H1 (cell line): ENCODE data around the gene CHD1L. TPM values are rescaled to one million over a fixed set of nuclear protein-coding genes. Genes with fewer than 3 reads are reported as not detected.

Experiments
- CTCF ChIA-PET: fragments of 300-600 bp; sonication (Branson Sonifier 250); formaldehyde crosslinking; loops from one replicate; lab custom pipeline; 2021; ENCODE audit not compliant: partially characterized antibody; lab: Charles Lee
- POLR2A ChIA-PET: fragments of 300-600 bp; sonication (Branson Sonifier 250); formaldehyde crosslinking; loops from one replicate; lab custom pipeline; 2021; ENCODE audit warnings: inconsistent platforms; ENCODE audit not compliant: partially characterized antibody; lab: Charles Lee
- DNase-seq, 2 experiments: peaks; one replicate each; pipeline versions ENCODE4 v3.0.0 to v3.0.0-alpha.2; 2010 to 2022; ENCODE audit warnings: low spot score in 2 of 2, low read depth in 1 of 2, mixed read lengths in 1 of 2
- FAIRE-seq: peaks from 2 replicates; lab custom pipeline; 2011; peaks lifted over from hg19 to GRCh38; lab: Jason Lieb, UNC
- H2AFZ ChIP-seq: 2 replicates; pipeline ENCODE4 v1.8.1; 2012; ENCODE audit warnings: low read length, inconsistent platforms
- H2AK5ac ChIP-seq: 2 replicates; pipeline ENCODE4 v1.6.1; 2013; ENCODE audit warnings: low read depth, low read length
- H2BK120ac ChIP-seq: replicated peaks from 2 replicates; pipeline ENCODE3; 2013; ENCODE audit warnings: low read depth, low read length, inconsistent platforms
- H2BK12ac ChIP-seq: 2 replicates; pipeline ENCODE4 v1.6.1; 2013; ENCODE audit warnings: low read depth, low read length
- H2BK15ac ChIP-seq: 2 replicates; pipeline ENCODE4 v1.6.1; 2013; ENCODE audit warnings: low read length
- H2BK20ac ChIP-seq: 2 replicates; pipeline ENCODE4 v1.6.1; 2013; ENCODE audit warnings: low read length
- H2BK5ac ChIP-seq: 2 replicates; pipeline ENCODE4 v1.6.1; 2013; ENCODE audit warnings: low read depth, low read length
- H3K14ac ChIP-seq: 2 replicates; pipeline ENCODE4 v1.6.1; 2013; ENCODE audit warnings: inconsistent platforms; ENCODE audit not compliant: insufficient read length
- H3K18ac ChIP-seq: 2 replicates; pipeline ENCODE4 v1.6.1; 2013; ENCODE audit warnings: low read length; ENCODE audit errors: extremely low read depth
- H3K23ac ChIP-seq: 2 replicates; pipeline ENCODE4 v1.6.1; 2013; ENCODE audit warnings: inconsistent platforms; ENCODE audit not compliant: insufficient read length
- H3K23me2 ChIP-seq: 2 replicates; pipeline ENCODE4 v1.6.1; 2013; ENCODE audit warnings: low read depth, low read length
- H3K27ac ChIP-seq: 2 replicates; pipeline ENCODE4 v1.6.1; 2011; ENCODE audit warnings: low read depth, low read length, inconsistent platforms
- H3K27me3 ChIP-seq, 4 experiments: replicated peaks in 1 of 4; 1 replicate in 1 of 4; 2 replicates in 3 of 4; pipeline versions ENCODE4 v1.6.1 to v1.8.1; 2011 to 2013; ENCODE audit warnings: low read length in 3 of 4, mild to moderate bottlenecking in 3 of 4, inconsistent platforms in 2 of 4, mixed read lengths in 2 of 4, moderate library complexity in 1 of 4; ENCODE audit not compliant: control insufficient read depth in 3 of 4, insufficient read depth in 3 of 4; ENCODE audit errors: extremely low read depth in 1 of 4
- H3K36me3 ChIP-seq, 4 experiments: 2 replicates each; pipeline versions ENCODE4 v1.6.1 to v1.8.1; 2011 to 2013; ENCODE audit warnings: mild to moderate bottlenecking in 4 of 4, low read length in 3 of 4, moderate library complexity in 2 of 4, control low read depth in 1 of 4, inconsistent platforms in 1 of 4; ENCODE audit not compliant: insufficient read depth in 4 of 4, control insufficient read depth in 2 of 4
- H3K4ac ChIP-seq: replicated peaks from 2 replicates; pipeline ENCODE3; 2013; ENCODE audit warnings: low read length, low read depth, mixed read lengths, inconsistent platforms; ENCODE audit not compliant: insufficient read length
- H3K4me1 ChIP-seq, 4 experiments: replicated peaks in 1 of 4; 1 replicate in 1 of 4; 2 replicates in 3 of 4; pipeline versions ENCODE4 v1.6.1 to v1.8.1; 2011 to 2013; ENCODE audit warnings: low read length in 3 of 4, inconsistent platforms in 2 of 4, mixed read lengths in 1 of 4; ENCODE audit not compliant: insufficient read depth in 4 of 4, control insufficient read depth in 3 of 4
- H3K4me2 ChIP-seq, 2 experiments: 2 replicates each; pipeline versions ENCODE4 v1.6.1 to v1.8.1; 2011 to 2013; ENCODE audit warnings: low read depth in 2 of 2, low read length in 2 of 2, control low read depth in 1 of 2, inconsistent platforms in 1 of 2, mild to moderate bottlenecking in 1 of 2; ENCODE audit not compliant: insufficient read depth in 1 of 2
- H3K4me3 ChIP-seq, 4 experiments: fragments of 200-600, 300-600 bp in 1 of 4; sonication (generic), shearing (Covaris generic), sonication (Bioruptor Twin) in 1 of 4; 2 replicates each; pipeline versions ENCODE4 v1.5.1 to v1.8.1; 2011 to 2016; ENCODE audit warnings: low read length in 4 of 4, low read depth in 3 of 4, control low read depth in 2 of 4, inconsistent platforms in 2 of 4, mild to moderate bottlenecking in 2 of 4, mixed read lengths in 1 of 4, moderate library complexity in 1 of 4; ENCODE audit not compliant: insufficient read depth in 2 of 4; ENCODE audit errors: extremely low read depth in 1 of 4
- H3K56ac ChIP-seq: replicated peaks from 2 replicates; pipeline ENCODE3; 2013; ENCODE audit warnings: low read depth, mild to moderate bottlenecking, mixed read lengths, low read length, inconsistent platforms; ENCODE audit not compliant: insufficient read length
- H3K79me1 ChIP-seq: 2 replicates; pipeline ENCODE4 v1.6.1; 2013; ENCODE audit warnings: low read depth, low read length, control low read depth
- H3K79me2 ChIP-seq, 2 experiments: 2 replicates each; pipeline versions ENCODE4 v1.6.1 to v1.8.1; 2012 to 2013; ENCODE audit warnings: low read length in 2 of 2, mild to moderate bottlenecking in 2 of 2, inconsistent platforms in 1 of 2; ENCODE audit not compliant: insufficient read depth in 2 of 2, control insufficient read depth in 1 of 2
- H3K9ac ChIP-seq, 4 experiments: replicated peaks in 1 of 4; 1 replicate in 1 of 4; 2 replicates in 3 of 4; pipeline versions ENCODE4 v1.6.1 to v1.8.1; 2011 to 2013; ENCODE audit warnings: low read depth in 3 of 4, low read length in 3 of 4, control low read depth in 2 of 4, mild to moderate bottlenecking in 2 of 4, moderate library complexity in 2 of 4, inconsistent platforms in 1 of 4; ENCODE audit errors: extremely low read depth in 1 of 4
- H3K9me3 ChIP-seq, 2 experiments: 2 replicates each; pipeline versions ENCODE4 v1.6.1 to v1.8.1; 2012 to 2013; ENCODE audit warnings: mild to moderate bottlenecking in 2 of 2, moderate library complexity in 2 of 2, control low read depth in 1 of 2, inconsistent platforms in 1 of 2, low read depth in 1 of 2, low read length in 1 of 2, mixed read lengths in 1 of 2; ENCODE audit not compliant: insufficient read depth in 2 of 2
- H4K20me1 ChIP-seq, 2 experiments: replicated peaks in 1 of 2; 2 replicates each; pipeline versions ENCODE3 to v1.8.1; 2011 to 2013; ENCODE audit warnings: inconsistent platforms in 2 of 2, low read length in 2 of 2, mild to moderate bottlenecking in 1 of 2; ENCODE audit not compliant: insufficient read depth in 2 of 2, control insufficient read depth in 1 of 2
- H4K5ac ChIP-seq: 2 replicates; pipeline ENCODE4 v1.6.1; 2013; ENCODE audit warnings: low read length, low read depth, mixed read lengths, inconsistent platforms; ENCODE audit not compliant: insufficient read length
- H4K8ac ChIP-seq: 2 replicates; pipeline ENCODE4 v1.8.0; 2013; ENCODE audit warnings: mild to moderate bottlenecking, moderate library complexity, low read length, inconsistent platforms; ENCODE audit not compliant: insufficient read depth; ENCODE audit errors: extremely low read depth
- H4K91ac ChIP-seq: replicated peaks from 2 replicates; pipeline ENCODE3; 2013; ENCODE audit warnings: low read length, mixed read lengths, inconsistent platforms; ENCODE audit not compliant: insufficient read length
- EZH2 ChIP-seq: fragments of 200-600 bp; sonication (generic); IDR thresholded peaks from 2 replicates; pipeline ENCODE4 v1.7.1; 2012; ENCODE audit warnings: low read depth, mild to moderate bottlenecking, moderate library complexity, low read length, inconsistent platforms; ENCODE audit not compliant: severe bottlenecking
- HDAC2 ChIP-seq, 2 experiments: fragments of 300-600 bp in 1 of 2; sonication (generic) in 1 of 2; IDR thresholded peaks; 2 replicates each; pipeline ENCODE4 v1.6.1; 2011 to 2012; ENCODE audit warnings: low read depth in 2 of 2, low read length in 2 of 2, mild to moderate bottlenecking in 2 of 2, moderate library complexity in 2 of 2, borderline replicate concordance in 1 of 2, inconsistent platforms in 1 of 2
- SIN3A ChIP-seq, 2 experiments: IDR thresholded peaks in 1 of 2; conservative IDR thresholded peaks in 1 of 2; 2 replicates each; pipeline ENCODE4 v1.6.1; 2011 to 2012; ENCODE audit warnings: low read length in 2 of 2, improper control_type of control experiment in 1 of 2, low read depth in 1 of 2, mild to moderate bottlenecking in 1 of 2
- TBP ChIP-seq: IDR thresholded peaks from 2 replicates; pipeline ENCODE4 v1.6.1; 2011; ENCODE audit warnings: low read depth, low read length, improper control_type of control experiment
- polyA plus RNA-seq, 7 experiments: library from polyadenylated mRNA; depleted of rRNA in 3 of 7; stranded (reverse) in 5 of 7; unstranded in 2 of 7; fragments of >200 nt in 5 of 7; fragments of 200-250 nt in 2 of 7; gene quantifications; 1 replicate in 5 of 7; 2 replicates in 1 of 7; 4 replicates in 1 of 7; pipeline versions ENCODE4 v1.2.1 to v1.2.3, GENCODE V29; 2011 to 2013; ENCODE audit warnings: missing spikeins in 2 of 7, mixed read lengths in 2 of 7
- total RNA-seq: library from RNA; stranded (reverse); fragmentation: NEBNext Ultra II Directional; extraction: Animal tissue kit (Norgen Biotek cat#: 25700); gene quantifications from 2 replicates; pipeline ENCODE4 v1.2.1, GENCODE V29; 2021
- TF ChIP-seq, protein P1 (sequence below), 3 experiments: IDR thresholded peaks; 1 replicate in 2 of 3; 2 replicates in 1 of 3; pipeline versions ENCODE4 v1.5.1 to v1.6.1; 2011; ENCODE audit warnings: low read length in 3 of 3, mild to moderate bottlenecking in 3 of 3, inconsistent platforms in 2 of 3, low read depth in 1 of 3, moderate library complexity in 1 of 3; ENCODE audit not compliant: insufficient read depth in 1 of 3; ENCODE audit errors: control extremely low read depth in 1 of 3
- TF ChIP-seq, protein P2 (sequence below): IDR thresholded peaks from 2 replicates; pipeline ENCODE4 v1.6.1; 2012; ENCODE audit warnings: low read length, inconsistent platforms
- TF ChIP-seq, protein P3 (sequence below): IDR thresholded peaks from 2 replicates; pipeline ENCODE4 v1.6.1; 2011; ENCODE audit warnings: low read length, improper control_type of control experiment

Gene CHD1L
- total and polyA plus RNA-seq, 2 of the 8 experiments (the other 6 are each of a cell fraction or from before 2014, with no cell fraction given), result 20.2 to 51.2 TPM

DNA sequence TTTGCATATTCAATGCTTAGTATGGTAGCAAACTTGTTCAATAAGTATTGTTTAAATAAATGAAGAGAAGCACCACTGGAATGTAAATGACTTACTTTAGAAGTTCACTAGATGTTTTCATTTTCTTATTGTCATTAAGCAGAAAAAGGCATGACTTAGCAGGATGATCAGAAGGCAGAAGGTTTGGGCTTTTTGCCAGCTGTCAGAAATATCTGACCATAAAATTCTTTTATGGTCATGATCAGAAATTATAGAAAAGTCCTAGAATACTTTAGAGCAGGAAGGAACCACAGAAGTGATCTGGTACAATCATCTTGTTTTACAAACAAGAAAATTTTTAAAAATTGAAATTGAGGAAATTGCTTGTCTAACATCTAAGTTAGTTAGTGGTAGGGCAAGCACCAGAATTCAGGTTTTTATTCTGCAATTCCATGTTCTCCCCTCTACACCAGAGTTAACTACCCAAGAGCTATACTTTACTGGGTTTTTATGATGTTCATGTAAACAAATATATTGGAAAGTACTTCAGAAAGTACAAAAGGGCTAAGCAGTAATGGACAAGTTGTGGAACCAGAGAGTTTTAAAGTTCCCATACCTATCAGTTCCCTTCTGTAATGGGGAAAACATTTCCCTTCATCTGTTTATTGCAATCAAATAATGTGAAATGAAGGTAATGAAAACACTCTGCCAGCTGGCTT is 27.5 kb upstream of the CHD1L start:
- no peaks in the 10 kb centered on the region for H3K27me3 ChIP-seq
- no peaks in the 10 kb centered on the region for H3K79me2 ChIP-seq
- H3K27ac ChIP-seq, result no peak overlapping the region
- H4K20me1 ChIP-seq, result no peaks in the 10 kb centered on the region
- no peak overlapping the region for H3K4me2 ChIP-seq
- no peak overlapping the region for H4K5ac ChIP-seq
- H3K56ac ChIP-seq, result no peak overlapping the region
- no peaks in the 10 kb centered on the region for H3K4me1 ChIP-seq
- H3K9me3 ChIP-seq, result no peaks in the 10 kb centered on the region
- H3K4ac ChIP-seq, result no peak overlapping the region
- no peak overlapping the region for H2BK120ac ChIP-seq
- no peak overlapping the region for H2AK5ac ChIP-seq
- no peak overlapping the region for H3K18ac ChIP-seq
- DNase-seq, result no peak
- no peaks in the 10 kb centered on the region for H3K36me3 ChIP-seq
- no peak overlapping the region for H2BK20ac ChIP-seq
- no peak overlapping the region for H2BK12ac ChIP-seq
- ChIA-PET CTCF (interaction anchor here (0.6 to 1.4 kb wide), 2 partner anchors 21 to 36 kb away, joined by 3 read pairs; no protein-coding TSS in a partner anchor), POLR2A (no interaction called here)
- H3K14ac ChIP-seq, result no peak overlapping the region
- H3K23me2 ChIP-seq, result no peaks in the 10 kb centered on the region
- H3K9ac ChIP-seq, result no peak overlapping the region
- H3K79me1 ChIP-seq, result no peaks in the 10 kb centered on the region
- no peak overlapping the region for H3K4me3 ChIP-seq
- H2AFZ ChIP-seq, result no peak overlapping the region
- no peak overlapping the region for H4K91ac ChIP-seq
- H4K8ac ChIP-seq, result no peak overlapping the region
- no peak overlapping the region for H2BK5ac ChIP-seq
- no peak for FAIRE-seq
- H2BK15ac ChIP-seq, result no peak overlapping the region
- H3K23ac ChIP-seq, result no peak overlapping the region
- TF ChIP-seq, protein P1, sequence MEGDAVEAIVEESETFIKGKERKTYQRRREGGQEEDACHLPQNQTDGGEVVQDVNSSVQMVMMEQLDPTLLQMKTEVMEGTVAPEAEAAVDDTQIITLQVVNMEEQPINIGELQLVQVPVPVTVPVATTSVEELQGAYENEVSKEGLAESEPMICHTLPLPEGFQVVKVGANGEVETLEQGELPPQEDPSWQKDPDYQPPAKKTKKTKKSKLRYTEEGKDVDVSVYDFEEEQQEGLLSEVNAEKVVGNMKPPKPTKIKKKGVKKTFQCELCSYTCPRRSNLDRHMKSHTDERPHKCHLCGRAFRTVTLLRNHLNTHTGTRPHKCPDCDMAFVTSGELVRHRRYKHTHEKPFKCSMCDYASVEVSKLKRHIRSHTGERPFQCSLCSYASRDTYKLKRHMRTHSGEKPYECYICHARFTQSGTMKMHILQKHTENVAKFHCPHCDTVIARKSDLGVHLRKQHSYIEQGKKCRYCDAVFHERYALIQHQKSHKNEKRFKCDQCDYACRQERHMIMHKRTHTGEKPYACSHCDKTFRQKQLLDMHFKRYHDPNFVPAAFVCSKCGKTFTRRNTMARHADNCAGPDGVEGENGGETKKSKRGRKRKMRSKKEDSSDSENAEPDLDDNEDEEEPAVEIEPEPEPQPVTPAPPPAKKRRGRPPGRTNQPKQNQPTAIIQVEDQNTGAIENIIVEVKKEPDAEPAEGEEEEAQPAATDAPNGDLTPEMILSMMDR (IDR thresholded peaks at IDR 0.05; ENCODE audit: control extremely low read depth in 1 of 3, insufficient read depth in 1 of 3, low read depth in 1 of 3, low read length in 3 of 3), result no peak
- TF ChIP-seq EZH2, result no peak
- TF ChIP-seq, protein P2, sequence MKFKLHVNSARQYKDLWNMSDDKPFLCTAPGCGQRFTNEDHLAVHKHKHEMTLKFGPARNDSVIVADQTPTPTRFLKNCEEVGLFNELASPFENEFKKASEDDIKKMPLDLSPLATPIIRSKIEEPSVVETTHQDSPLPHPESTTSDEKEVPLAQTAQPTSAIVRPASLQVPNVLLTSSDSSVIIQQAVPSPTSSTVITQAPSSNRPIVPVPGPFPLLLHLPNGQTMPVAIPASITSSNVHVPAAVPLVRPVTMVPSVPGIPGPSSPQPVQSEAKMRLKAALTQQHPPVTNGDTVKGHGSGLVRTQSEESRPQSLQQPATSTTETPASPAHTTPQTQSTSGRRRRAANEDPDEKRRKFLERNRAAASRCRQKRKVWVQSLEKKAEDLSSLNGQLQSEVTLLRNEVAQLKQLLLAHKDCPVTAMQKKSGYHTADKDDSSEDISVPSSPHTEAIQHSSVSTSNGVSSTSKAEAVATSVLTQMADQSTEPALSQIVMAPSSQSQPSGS, result no peak
- TF ChIP-seq, protein P3, sequence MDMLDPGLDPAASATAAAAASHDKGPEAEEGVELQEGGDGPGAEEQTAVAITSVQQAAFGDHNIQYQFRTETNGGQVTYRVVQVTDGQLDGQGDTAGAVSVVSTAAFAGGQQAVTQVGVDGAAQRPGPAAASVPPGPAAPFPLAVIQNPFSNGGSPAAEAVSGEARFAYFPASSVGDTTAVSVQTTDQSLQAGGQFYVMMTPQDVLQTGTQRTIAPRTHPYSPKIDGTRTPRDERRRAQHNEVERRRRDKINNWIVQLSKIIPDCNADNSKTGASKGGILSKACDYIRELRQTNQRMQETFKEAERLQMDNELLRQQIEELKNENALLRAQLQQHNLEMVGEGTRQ, result no peak
- no peak for TF ChIP-seq HDAC2 (IDR thresholded peaks at IDR 0.05; ENCODE audit: borderline replicate concordance in 1 of 2, low read depth in 2 of 2, low read length in 2 of 2)
- no peak for TF ChIP-seq TBP
- TF ChIP-seq SIN3A (conservative IDR thresholded peaks at IDR 0.05 in 1 of 2, IDR thresholded peaks at IDR 0.05 in 1 of 2; ENCODE audit: low read depth in 1 of 2, low read length in 2 of 2), result no peak
